Prostate gland (tissue), 2 donors: ENCODE measurements around the gene HERC6. TPM values are rescaled to one million over a fixed set of nuclear protein-coding genes. Genes with fewer than 3 reads are reported as not detected.

Experiments
- DNase-seq: peaks from one replicate; pipeline ENCODE4 v3.0.0-alpha.2; 2019; ENCODE audit warnings: low spot score
- H3K27ac ChIP-seq, 2 donors: fragments of 200-600 bp; sonication (generic); 2 replicates each; pipeline ENCODE4 v1.5.1; 2017 to 2019
- H3K27me3 ChIP-seq: fragments of 200-600 bp; sonication (generic); replicated peaks from 2 replicates; pipeline ENCODE4 v1.5.1; 2019; ENCODE audit not compliant: insufficient read depth
- H3K36me3 ChIP-seq, 2 donors: fragments of 200-600 bp; sonication (generic); 1 replicate in 1 of 2; 2 replicates in 1 of 2; pipeline versions ENCODE4 v1.5.1 to v1.8.1; 2017 to 2019
- H3K4me1 ChIP-seq: fragments of 200-600 bp; sonication (generic); replicated peaks from 2 replicates; pipeline ENCODE4 v1.5.1; 2019
- H3K4me3 ChIP-seq, 2 donors: fragments of 200-600 bp; sonication (generic); 2 replicates each; pipeline ENCODE4 v1.5.1; 2017 to 2019
- H3K9me3 ChIP-seq: fragments of 200-600 bp; sonication (generic); 2 replicates; pipeline ENCODE4 v1.5.1; 2017
- POLR2A ChIP-seq: fragments of 450-650 bp; IDR thresholded peaks from one replicate; pipeline ENCODE4 v1.6.1; 2016; ENCODE audit warnings: antibody characterized with exemption, mild to moderate bottlenecking
- POLR2AphosphoS5 ChIP-seq: sonication (generic); formaldehyde crosslinking; IDR thresholded peaks from one replicate; pipeline ENCODE4 v1.6.1; 2017; ENCODE audit warnings: antibody characterized with exemption
- whole genome bisulfite sequencing: methylation state at CpG from one replicate; pipeline ENCODE4 v1.1.5; 2018; 5-methylcytosine and 5-hydroxymethylcytosine counted together
- intact Hi-C: fragments of 100-400 bp; cut with DNase I; formaldehyde crosslinking; loops from one replicate; pipeline ENCODE4 v1.14.2; 2022
- total RNA-seq, 2 donors: library from RNA; depleted of rRNA; stranded (reverse); fragments of >200 nt; gene quantifications; one replicate each; pipeline ENCODE4 v1.1.0, GENCODE V29; 2016
- TF ChIP-seq, protein P1 (sequence below), 4 experiments: fragments of 200-600 bp in 2 of 4; fragments of 450-650 bp in 2 of 4; sonication (generic) in 2 of 4; IDR thresholded peaks; 1 replicate in 3 of 4; 2 replicates in 1 of 4; pipeline ENCODE4 v1.5.1; 2016 to 2019; ENCODE audit warnings: antibody characterized with exemption in 4 of 4, mild to moderate bottlenecking in 2 of 4, moderate library complexity in 2 of 4

The HERC6 gene
- total RNA-seq, 2 donors from 2014 or later = 16.0 to 20.6 TPM

DNA sequence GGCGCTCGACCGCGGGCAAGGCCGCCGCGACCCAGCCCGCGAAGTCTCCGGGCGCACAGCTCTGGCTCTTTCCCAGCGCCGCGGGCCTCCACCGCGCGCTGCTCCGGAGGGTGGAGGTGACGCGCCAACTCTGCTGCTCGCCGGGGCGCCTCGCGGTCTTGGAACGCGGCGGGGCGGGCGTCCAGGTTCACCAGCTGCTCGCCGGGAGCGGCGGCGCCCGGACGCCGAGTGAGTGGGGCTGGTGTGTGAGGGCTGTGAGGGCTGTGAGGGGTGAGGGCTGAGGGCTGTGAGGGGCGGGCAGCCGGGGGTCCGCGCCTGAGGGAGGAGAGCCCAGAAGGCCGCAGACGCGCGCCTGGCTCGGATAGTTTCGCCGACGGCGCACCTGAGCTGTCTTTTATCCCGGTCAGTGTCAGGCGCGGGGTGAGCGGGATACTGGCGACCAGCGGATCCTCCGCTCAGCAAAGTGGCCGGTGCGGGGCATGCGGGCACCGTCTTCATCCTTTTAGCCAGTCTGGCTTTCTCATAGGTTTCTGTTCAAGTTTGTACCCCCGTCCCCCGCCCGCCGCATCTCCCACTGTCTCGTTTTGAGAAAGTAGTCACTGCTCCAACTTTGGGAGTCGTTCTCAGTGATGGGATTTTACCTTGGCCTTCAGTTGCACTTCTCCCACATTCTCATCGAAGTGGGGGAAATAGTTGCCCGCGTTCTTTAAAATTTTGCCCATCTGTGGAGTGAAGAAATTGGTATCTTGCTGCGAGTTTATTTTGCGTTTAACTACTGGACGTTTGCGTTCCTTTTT lies 78.9 kb downstream of the HERC6 start:
- Histone ChIP-seq H3K4me3 (peak overlapping the region; percentile 70 to 74), H3K36me3 (no peaks in the 10 kb centered on the region), H3K4me1 (no peaks in the 10 kb centered on the region), H3K9me3 (no peaks in the 10 kb centered on the region), H3K27me3 (no peaks in the 10 kb centered on the region), H3K27ac (peak overlapping the region; percentile 69 to 73)
- DNase-seq = peak; percentile 25
- 4% methylated on average over 71 of the region's 75 CpGs for WGBS
- intact Hi-C loops = loop anchor here (2.0 to 10.0 kb wide), 5 partner anchors 65 to 423 kb away; partner anchors contain the start of genes HERC6 and PYURF
- TF ChIP-seq POLR2AphosphoS5 = no peak
- no peak for TF ChIP-seq POLR2A
- TF ChIP-seq, protein P1, sequence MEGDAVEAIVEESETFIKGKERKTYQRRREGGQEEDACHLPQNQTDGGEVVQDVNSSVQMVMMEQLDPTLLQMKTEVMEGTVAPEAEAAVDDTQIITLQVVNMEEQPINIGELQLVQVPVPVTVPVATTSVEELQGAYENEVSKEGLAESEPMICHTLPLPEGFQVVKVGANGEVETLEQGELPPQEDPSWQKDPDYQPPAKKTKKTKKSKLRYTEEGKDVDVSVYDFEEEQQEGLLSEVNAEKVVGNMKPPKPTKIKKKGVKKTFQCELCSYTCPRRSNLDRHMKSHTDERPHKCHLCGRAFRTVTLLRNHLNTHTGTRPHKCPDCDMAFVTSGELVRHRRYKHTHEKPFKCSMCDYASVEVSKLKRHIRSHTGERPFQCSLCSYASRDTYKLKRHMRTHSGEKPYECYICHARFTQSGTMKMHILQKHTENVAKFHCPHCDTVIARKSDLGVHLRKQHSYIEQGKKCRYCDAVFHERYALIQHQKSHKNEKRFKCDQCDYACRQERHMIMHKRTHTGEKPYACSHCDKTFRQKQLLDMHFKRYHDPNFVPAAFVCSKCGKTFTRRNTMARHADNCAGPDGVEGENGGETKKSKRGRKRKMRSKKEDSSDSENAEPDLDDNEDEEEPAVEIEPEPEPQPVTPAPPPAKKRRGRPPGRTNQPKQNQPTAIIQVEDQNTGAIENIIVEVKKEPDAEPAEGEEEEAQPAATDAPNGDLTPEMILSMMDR (IDR thresholded peaks at IDR 0.05) = no peak

DNA sequence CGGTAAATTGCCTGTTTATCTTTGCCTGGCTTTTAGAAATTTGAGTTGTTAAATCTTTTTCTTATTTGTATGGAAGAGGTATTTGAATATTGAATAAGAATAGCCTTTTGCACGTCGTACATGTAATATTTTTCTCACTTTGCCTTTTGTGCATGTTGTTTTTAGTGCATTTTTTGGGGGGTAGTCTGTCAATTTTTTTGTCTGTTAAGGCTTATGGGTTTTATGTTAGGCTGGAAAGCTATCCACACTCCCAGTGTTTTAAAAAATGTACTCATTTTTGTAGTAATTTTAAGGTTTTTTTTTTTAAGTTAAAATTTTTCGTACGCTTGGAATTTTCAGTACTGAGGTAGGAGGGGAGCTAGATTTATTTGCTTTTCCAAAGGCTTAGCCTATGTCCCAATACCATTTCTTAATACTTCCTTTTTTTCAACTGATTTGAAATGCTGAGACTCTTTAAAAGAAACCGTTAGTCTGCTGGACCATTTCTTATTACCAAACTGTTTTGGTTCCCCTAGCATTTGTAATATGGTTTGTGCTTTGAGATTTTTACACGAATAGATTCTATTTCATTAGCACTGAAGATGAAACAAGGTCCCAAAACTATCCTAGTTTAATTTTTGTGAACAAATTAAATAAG lies 79.6 kb downstream of the HERC6 start:
- 58% methylated on average over 7 of the region's 7 CpGs for WGBS
- Histone ChIP-seq H3K9me3 (no peaks in the 10 kb centered on the region), H3K27me3 (no peaks in the 10 kb centered on the region), H3K27ac (peak overlapping the region in 1 of 2 donors; percentile 73), H3K4me1 (no peaks in the 10 kb centered on the region), H3K36me3 (no peaks in the 10 kb centered on the region), H3K4me3 (peak overlapping the region in 1 of 2 donors; percentile 70)
- no peak for DNase-seq
- TF ChIP-seq, protein P1 (IDR thresholded peaks at IDR 0.05) = no peak
- TF ChIP-seq POLR2A = no peak
- TF ChIP-seq POLR2AphosphoS5 = no peak
- intact Hi-C loops = loop anchor here (5.0 to 10.0 kb wide), 4 partner anchors 64 to 423 kb away; partner anchors contain the start of gene PYURF

DNA sequence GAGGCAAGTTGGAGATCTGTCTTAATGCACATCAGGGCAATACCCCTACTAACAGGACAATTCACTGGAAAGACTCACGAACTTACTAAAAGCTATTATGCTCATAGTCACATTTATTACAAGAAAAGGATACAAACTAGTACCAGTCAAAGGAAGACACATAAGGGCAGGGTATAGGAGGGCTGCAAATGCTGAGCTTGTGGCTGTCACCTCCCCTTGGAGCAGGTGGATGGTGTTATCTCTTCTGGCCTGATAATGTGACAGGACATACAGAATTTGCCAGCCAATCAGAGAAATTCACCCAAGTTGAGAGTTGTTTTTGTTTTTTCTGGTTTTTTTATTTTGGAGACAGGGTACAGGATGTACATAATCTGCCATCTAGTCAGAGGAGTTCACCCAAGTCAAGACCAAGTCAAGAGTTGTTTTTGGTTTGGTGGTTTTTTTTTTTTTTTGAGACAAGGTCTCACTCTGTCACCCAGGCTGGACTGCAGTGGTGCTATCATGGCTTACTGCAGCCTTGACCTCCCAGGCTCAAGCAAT lies 87.1 kb downstream of the HERC6 start:
- TF ChIP-seq POLR2AphosphoS5 = no peak
- TF ChIP-seq POLR2A = no peak
- TF ChIP-seq, protein P1 (IDR thresholded peaks at IDR 0.05) = no peak
- Histone ChIP-seq H3K27ac (no peak overlapping the region), H3K4me3 (no peak overlapping the region), H3K36me3 (no peaks in the 10 kb centered on the region), H3K9me3 (no peaks in the 10 kb centered on the region), H3K4me1 (no peaks in the 10 kb centered on the region), H3K27me3 (no peaks in the 10 kb centered on the region)
- 94% methylated on average over 1 of the region's 1 CpG for whole genome bisulfite sequencing
- DNase-seq = no peak
- intact Hi-C loops = no loop called here

DNA sequence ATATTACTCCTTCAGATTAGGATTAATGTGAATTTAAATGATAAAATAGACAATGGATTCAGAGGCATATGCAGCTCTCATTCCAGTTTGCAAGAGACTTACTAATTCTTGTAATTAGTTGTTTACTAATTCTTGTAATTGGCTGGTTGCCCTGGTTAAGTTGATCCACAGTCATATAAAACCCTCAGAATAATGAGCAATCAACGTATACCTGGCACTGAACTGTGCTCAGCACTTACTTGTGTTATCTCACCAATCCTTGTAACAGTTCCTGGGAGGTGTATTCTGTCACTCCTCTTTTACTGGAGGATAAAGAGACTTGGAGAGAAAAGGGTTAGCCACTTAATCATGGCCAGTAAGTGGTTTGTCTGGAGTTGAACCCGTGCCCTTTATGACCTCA lies 88.7 kb downstream of the HERC6 start:
- no peak for DNase-seq
- no peaks in the 10 kb centered on the region for H3K9me3 ChIP-seq
- no peaks in the 10 kb centered on the region for H3K36me3 ChIP-seq
- no peaks in the 10 kb centered on the region for H3K4me1 ChIP-seq
- no peak overlapping the region for H3K4me3 ChIP-seq
- no peaks in the 10 kb centered on the region for H3K27me3 ChIP-seq
- 44% methylated on average over 2 of the region's 2 CpGs for WGBS
- intact Hi-C loops = no loop called here
- H3K27ac ChIP-seq = no peak overlapping the region
- TF ChIP-seq, protein P1 (IDR thresholded peaks at IDR 0.05) = no peak
- TF ChIP-seq POLR2AphosphoS5 (no peak), POLR2A (no peak)
